IPS DF 6.9 (cell line): ENCODE measurements around the gene ZNF763.

Experiments
- DNase-seq: peaks from one replicate; pipeline ENCODE4 v3.0.0-alpha.2; 2013; ENCODE audit warnings: low read depth, low spot score
- H3K27ac ChIP-seq: one replicate; pipeline ENCODE4 v1.5.1; 2013; ENCODE audit warnings: low read length, control low read depth
- H3K27me3 ChIP-seq: 2 replicates; pipeline ENCODE4 v1.6.1; 2013; ENCODE audit warnings: mild to moderate bottlenecking, low read length; ENCODE audit not compliant: control insufficient read depth, insufficient read depth
- H3K36me3 ChIP-seq: 2 replicates; pipeline ENCODE4 v1.6.1; 2013; ENCODE audit warnings: low read length; ENCODE audit not compliant: control insufficient read depth, insufficient read depth
- H3K4me1 ChIP-seq: 2 replicates; pipeline ENCODE4 v1.6.1; 2013; ENCODE audit warnings: low read length; ENCODE audit not compliant: control insufficient read depth, insufficient read depth
- H3K4me3 ChIP-seq: 2 replicates; pipeline ENCODE4 v1.5.1; 2013; ENCODE audit warnings: mild to moderate bottlenecking, low read length
- H3K9me3 ChIP-seq: 2 replicates; pipeline ENCODE4 v1.6.1; 2013; ENCODE audit warnings: low read length, inconsistent platforms; ENCODE audit not compliant: control insufficient read depth, insufficient read depth
- WGBS: extraction: QIAGEN DNeasy Blood & Tissue Kit; methylation state at CpG from one replicate; pipeline ENCODE4 v1.1.7; 2013; ENCODE audit warnings: mixed read lengths, missing lambda C conversion rate; ENCODE audit not compliant: insufficient read length, insufficient coverage; 5-methylcytosine and 5-hydroxymethylcytosine counted together

ZNF763 gene

GRCh38 chr19:11995174-11995573 is 30.3 kb downstream of the ZNF763 start:
- Histone ChIP-seq H3K27ac (no peak overlapping the region), H3K27me3 (no peaks in the 10 kb centered on the region), H3K4me3 (no peak overlapping the region), H3K9me3 (no peaks in the 10 kb centered on the region), H3K4me1 (no peaks in the 10 kb centered on the region), H3K36me3 (no peaks in the 10 kb centered on the region)
- no CpG with 5 or more reads among the region's 1 CpG for WGBS
- DNase-seq, result no peak

- Histone ChIP-seq H3K27ac (no peak overlapping the region), H3K36me3 (peaks cover 4% of the 10 kb centered on the region; the same call in 1 of the 2 replicates), H3K4me1 (no peaks in the 10 kb centered on the region), H3K27me3 (no peaks in the 10 kb centered on the region), H3K4me3 (no peak overlapping the region), H3K9me3 (no peaks in the 10 kb centered on the region)
- DNase-seq, result no peak
- no CpG with 5 or more reads among the region's 9 CpGs for WGBS
These were observed 35.5 kb downstream of the ZNF763 start for GRCh38 chr19:12000152-12000981.

DNA sequence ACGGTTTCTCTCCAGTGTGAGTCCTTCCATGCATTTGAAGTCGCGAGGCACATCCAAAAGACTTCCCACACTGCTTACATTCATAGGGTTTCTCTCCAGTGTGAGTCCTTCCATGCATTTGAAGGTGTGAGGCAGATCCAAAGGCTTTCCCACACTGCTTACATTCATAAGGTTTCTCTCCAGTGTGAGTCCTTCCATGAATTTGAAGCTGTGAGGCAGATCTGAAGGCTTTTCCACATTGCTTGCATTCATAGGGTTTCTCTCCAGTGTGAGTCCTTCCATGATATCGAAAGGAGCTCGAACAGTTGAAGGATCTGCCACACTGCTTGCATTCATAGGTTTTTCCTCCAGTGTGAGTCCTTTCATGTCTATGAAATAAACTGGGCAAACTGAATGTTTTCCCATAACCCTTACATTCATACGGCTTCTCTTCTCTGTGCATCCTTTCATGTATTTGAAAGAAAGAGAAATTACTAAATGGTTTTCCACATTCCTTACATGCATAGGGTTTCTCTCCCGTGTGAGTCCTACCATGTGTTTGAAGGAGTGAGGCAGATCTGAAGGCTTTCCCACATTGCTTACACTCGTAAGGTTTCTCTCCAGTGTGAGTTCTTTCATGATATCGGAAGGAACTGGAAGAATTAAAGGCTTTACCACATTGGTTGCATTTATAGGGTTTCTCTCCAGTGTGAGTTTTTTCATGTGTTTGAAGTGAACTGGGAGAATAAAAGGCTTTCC is 50.3 kb downstream of the ZNF763 start:
- no peak for DNase-seq
- WGBS, result no CpG with 5 or more reads among the region's 9 CpGs
- no peak overlapping the region for H3K27ac ChIP-seq
- no peak overlapping the region for H3K4me3 ChIP-seq
- H3K4me1 ChIP-seq, result no peaks in the 10 kb centered on the region
- H3K9me3 ChIP-seq, result peaks cover 12% of the 10 kb centered on the region
- H3K36me3 ChIP-seq, result peaks cover 9% of the 10 kb centered on the region; the same call in 1 of the 2 replicates
- H3K27me3 ChIP-seq, result no peaks in the 10 kb centered on the region

DNA sequence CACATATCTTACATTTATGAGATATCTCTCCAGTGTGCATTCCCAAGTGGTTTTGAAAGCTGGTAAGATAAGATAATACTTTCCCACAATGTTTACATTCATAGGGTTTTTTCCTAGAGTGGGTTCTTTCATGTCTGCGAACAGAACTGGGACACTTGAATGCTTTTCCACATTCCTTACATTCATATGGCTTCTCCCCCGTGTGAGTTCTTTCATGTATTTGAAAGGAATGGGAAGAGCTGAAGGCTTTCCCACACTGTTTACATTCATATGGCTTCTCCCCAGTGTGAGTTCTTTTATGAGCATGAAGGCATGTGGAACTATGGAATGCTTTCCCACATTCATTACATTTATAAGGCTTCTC is 50.9 kb downstream of the ZNF763 start:
- H3K9me3 ChIP-seq, result peaks cover 12% of the 10 kb centered on the region
- WGBS, result no CpG with 5 or more reads among the region's 2 CpGs
- no peak overlapping the region for H3K27ac ChIP-seq
- H3K36me3 ChIP-seq, result peaks cover 9% of the 10 kb centered on the region; the same call in 1 of the 2 replicates
- no peaks in the 10 kb centered on the region for H3K27me3 ChIP-seq
- no peak for DNase-seq
- H3K4me1 ChIP-seq, result no peaks in the 10 kb centered on the region
- H3K4me3 ChIP-seq, result no peak overlapping the region
